ENCODE results near the gene SIL1.

- TF ChIP-seq RAD21 (IDR thresholded peaks at IDR 0.05; ENCODE audit: low read depth), result no peak
- no peak for TF ChIP-seq NFIC (IDR thresholded peaks at IDR 0.05)
Observed at GRCh38 chr5:139246394-139246793, 48.2 kb upstream of the SIL1 start.
